Measurements from ENCODE around the gene CNTRL.

The CNTRL gene

GRCh38 chr9:121210536-121210935 lies 135.8 kb downstream of the CNTRL start:
- Histone ChIP-seq H3K27ac (no peak overlapping the region), H3K4me3 (no peak overlapping the region), H3K36me3 (ENCODE audit: insufficient read depth, low read length) (no peaks in the 10 kb centered on the region), H3K9me3 (ENCODE audit: low read depth, low read length) (no peaks in the 10 kb centered on the region), H3K9ac (ENCODE audit: insufficient read length) (no peak overlapping the region)
- no peak for DNase-seq (ENCODE audit: low read depth, low spot score)
- TF ChIP-seq POLR2AphosphoS5 (IDR thresholded peaks at IDR 0.05; ENCODE audit: borderline replicate concordance, low read depth, low read length) = no peak
- no peak for TF ChIP-seq FOXP2 (optimal IDR thresholded peaks at IDR 0.05; ENCODE audit: control extremely low read depth, extremely low read length, insufficient read depth)
- TF ChIP-seq EZH2 (IDR thresholded peaks at IDR 0.05) = no peak

GRCh38 chr9:121213136-121213806 lies 138.5 kb downstream of the CNTRL start:
- Histone ChIP-seq H3K9me3 (ENCODE audit: low read depth, low read length) (no peaks in the 10 kb centered on the region), H3K9ac (ENCODE audit: insufficient read length) (no peak overlapping the region), H3K27ac (no peak overlapping the region), H3K36me3 (ENCODE audit: insufficient read depth, low read length) (no peaks in the 10 kb centered on the region), H3K4me3 (no peak overlapping the region)
- no peak for TF ChIP-seq FOXP2 (optimal IDR thresholded peaks at IDR 0.05; ENCODE audit: control extremely low read depth, extremely low read length, insufficient read depth)
- TF ChIP-seq POLR2AphosphoS5 (IDR thresholded peaks at IDR 0.05; ENCODE audit: borderline replicate concordance, low read depth, low read length) = no peak
- TF ChIP-seq EZH2 (IDR thresholded peaks at IDR 0.05) = no peak
- peak; percentile 48 for DNase-seq (ENCODE audit: low read depth, low spot score)

- H3K36me3 ChIP-seq (ENCODE audit: insufficient read depth, low read length) = no peaks in the 10 kb centered on the region
- no peak overlapping the region for H3K4me3 ChIP-seq
- DNase-seq (ENCODE audit: low read depth, low spot score) = no peak
- H3K27ac ChIP-seq = no peak overlapping the region
- no peak for TF ChIP-seq FOXP2 (optimal IDR thresholded peaks at IDR 0.05; ENCODE audit: control extremely low read depth, extremely low read length, insufficient read depth)
- TF ChIP-seq POLR2AphosphoS5 (IDR thresholded peaks at IDR 0.05; ENCODE audit: borderline replicate concordance, low read depth, low read length) = no peak
- no peak for TF ChIP-seq EZH2 (IDR thresholded peaks at IDR 0.05)
- no peaks in the 10 kb centered on the region for H3K9me3 ChIP-seq (ENCODE audit: low read depth, low read length)
- no peak overlapping the region for H3K9ac ChIP-seq (ENCODE audit: insufficient read length)
Measured at GRCh38 chr9:121214005-121214404, 139.2 kb downstream of the CNTRL start.

GRCh38 chr9:121216271-121216805 lies 141.6 kb downstream of the CNTRL start:
- TF ChIP-seq EZH2 (IDR thresholded peaks at IDR 0.05) = no peak
- no peak for TF ChIP-seq FOXP2 (optimal IDR thresholded peaks at IDR 0.05; ENCODE audit: control extremely low read depth, extremely low read length, insufficient read depth)
- no peak for TF ChIP-seq POLR2AphosphoS5 (IDR thresholded peaks at IDR 0.05; ENCODE audit: borderline replicate concordance, low read depth, low read length)
- no peak overlapping the region for H3K9ac ChIP-seq (ENCODE audit: insufficient read length)
- no peak overlapping the region for H3K4me3 ChIP-seq

GRCh38 chr9:121217609-121218292 lies 143.0 kb downstream of the CNTRL start:
- Histone ChIP-seq H3K27ac (no peak overlapping the region), H3K9ac (ENCODE audit: insufficient read length) (no peak overlapping the region), H3K9me3 (ENCODE audit: low read depth, low read length) (no peaks in the 10 kb centered on the region), H3K36me3 (ENCODE audit: insufficient read depth, low read length) (no peaks in the 10 kb centered on the region), H3K4me3 (no peak overlapping the region)
- TF ChIP-seq EZH2 (IDR thresholded peaks at IDR 0.05) = no peak
- no peak for TF ChIP-seq FOXP2 (optimal IDR thresholded peaks at IDR 0.05; ENCODE audit: control extremely low read depth, extremely low read length, insufficient read depth)
- no peak for TF ChIP-seq POLR2AphosphoS5 (IDR thresholded peaks at IDR 0.05; ENCODE audit: borderline replicate concordance, low read depth, low read length)
- DNase-seq (ENCODE audit: low read depth, low spot score) = no peak

More at GRCh38 chr9:121216271-121216805, 141.6 kb downstream of the CNTRL start:
- H3K36me3 ChIP-seq (ENCODE audit: insufficient read depth, low read length) = no peaks in the 10 kb centered on the region
- no peak overlapping the region for H3K27ac ChIP-seq
- no peak for DNase-seq (ENCODE audit: low read depth, low spot score)
- H3K9me3 ChIP-seq (ENCODE audit: low read depth, low read length) = no peaks in the 10 kb centered on the region

GRCh38 chr9:121218357-121219027 lies 143.7 kb downstream of the CNTRL start:
- H3K9ac ChIP-seq (ENCODE audit: insufficient read length) = no peak overlapping the region
- DNase-seq (ENCODE audit: low read depth, low spot score) = no peak
- no peaks in the 10 kb centered on the region for H3K9me3 ChIP-seq (ENCODE audit: low read depth, low read length)
- no peak overlapping the region for H3K27ac ChIP-seq
- H3K4me3 ChIP-seq = no peak overlapping the region
- TF ChIP-seq POLR2AphosphoS5 (IDR thresholded peaks at IDR 0.05; ENCODE audit: borderline replicate concordance, low read depth, low read length) (no peak), FOXP2 (optimal IDR thresholded peaks at IDR 0.05; ENCODE audit: control extremely low read depth, extremely low read length, insufficient read depth) (no peak), EZH2 (IDR thresholded peaks at IDR 0.05) (no peak)
- H3K36me3 ChIP-seq (ENCODE audit: insufficient read depth, low read length) = no peaks in the 10 kb centered on the region

GRCh38 chr9:121219530-121219929 lies 144.8 kb downstream of the CNTRL start:
- Histone ChIP-seq H3K9ac (ENCODE audit: insufficient read length) (no peak overlapping the region), H3K9me3 (ENCODE audit: low read depth, low read length) (no peaks in the 10 kb centered on the region), H3K27ac (no peak overlapping the region), H3K36me3 (ENCODE audit: insufficient read depth, low read length) (no peaks in the 10 kb centered on the region), H3K4me3 (no peak overlapping the region)
- TF ChIP-seq FOXP2 (optimal IDR thresholded peaks at IDR 0.05; ENCODE audit: control extremely low read depth, extremely low read length, insufficient read depth) = no peak
- no peak for DNase-seq (ENCODE audit: low read depth, low spot score)

- H3K4me3 ChIP-seq = no peak overlapping the region
- TF ChIP-seq POLR2AphosphoS5 (IDR thresholded peaks at IDR 0.05; ENCODE audit: borderline replicate concordance, low read depth, low read length) (no peak), FOXP2 (optimal IDR thresholded peaks at IDR 0.05; ENCODE audit: control extremely low read depth, extremely low read length, insufficient read depth) (no peak), EZH2 (IDR thresholded peaks at IDR 0.05) (no peak)
Measured at GRCh38 chr9:121220996-121221663, 146.4 kb downstream of the CNTRL start.

More at GRCh38 chr9:121220996-121221663, 146.4 kb downstream of the CNTRL start:
- Histone ChIP-seq H3K27ac (no peak overlapping the region), H3K36me3 (ENCODE audit: insufficient read depth, low read length) (no peaks in the 10 kb centered on the region), H3K9ac (ENCODE audit: insufficient read length) (no peak overlapping the region), H3K9me3 (ENCODE audit: low read depth, low read length) (no peaks in the 10 kb centered on the region)
- no peak for DNase-seq (ENCODE audit: low read depth, low spot score)
